Measurements from ENCODE around the gene THOP1.
"Not testable (repeated sequence)": the region's sequence is repeated elsewhere in the genome, so short reads cannot be mapped to it uniquely, and the experiment has no call there.

THOP1 gene

GRCh38 chr19:2815191-2815614, 29.9 kb downstream of the THOP1 start:
- DNase-seq, result no peak

- DNase-seq, result no peak
These were observed 30.6 kb downstream of the THOP1 start for GRCh38 chr19:2815923-2816322.

GRCh38 chr19:2816641-2817040, 31.3 kb downstream of the THOP1 start:
- DNase-seq, result no peak

GRCh38 chr19:2817237-2817829, 32.0 kb downstream of the THOP1 start:
- DNase-seq, result not testable (repeated sequence)

- DNase-seq, result peak; percentile 66 to 96 (median 90)
These were observed 34.3 kb downstream of the THOP1 start, which contains the start of gene ZNF554 for GRCh38 chr19:2819540-2820111. Gene ZNF554 (plus strand): TSS chr19:2819868. CDS start chr19:2820072, 204 bp downstream.

GRCh38 chr19:2820112-2820702, 34.9 kb downstream of the THOP1 start:
- DNase-seq, result peak in 5 of 58 donors; percentile 16 to 53 (median 33)

- DNase-seq, result no peak
These were observed 37.5 kb downstream of the THOP1 start for GRCh38 chr19:2822846-2823245.

GRCh38 chr19:2823646-2824045, 38.3 kb downstream of the THOP1 start:
- DNase-seq, result no peak

GRCh38 chr19:2824129-2824528, 38.8 kb downstream of the THOP1 start:
- no peak for DNase-seq

GRCh38 chr19:2827022-2827421, 41.7 kb downstream of the THOP1 start:
- no peak for DNase-seq

- DNase-seq, result no peak
These were observed 42.7 kb downstream of the THOP1 start for GRCh38 chr19:2827840-2828489.

GRCh38 chr19:2834294-2834871, 49.1 kb downstream of the THOP1 start:
- no peak for DNase-seq

GRCh38 chr19:2837430-2837829, 52.1 kb downstream of the THOP1 start:
- DNase-seq, result no peak

GRCh38 chr19:2840794-2841791, 55.8 kb downstream of the THOP1 start, which contains the start of gene ZNF555:
Gene ZNF555 (plus strand): TSS chr19:2841475. CDS start chr19:2841573, 98 bp downstream.
- DNase-seq, result peak; percentile 93 to 100 (median 99)

GRCh38 chr19:2841855-2842574, 56.7 kb downstream of the THOP1 start:
- DNase-seq, result no peak

GRCh38 chr19:2845107-2845506, 59.8 kb downstream of the THOP1 start:
- no peak for DNase-seq

GRCh38 chr19:2846180-2846894, 61.0 kb downstream of the THOP1 start:
- no peak for DNase-seq

- no peak for DNase-seq
These were observed 62.2 kb downstream of the THOP1 start for GRCh38 chr19:2847507-2847906.

GRCh38 chr19:2848616-2849015, 63.3 kb downstream of the THOP1 start:
- DNase-seq, result no peak
